Measurements from ENCODE around the gene FBP2.

The FBP2 gene

GRCh38 chr9:94593459-94594345, at the start of gene FBP2:
Gene FBP2, minus strand, starts transcription at chr9:94593824. Its CDS starts 98 bp downstream, at chr9:94593726.
- no peak for DNase-seq (ENCODE audit: low read depth)

GRCh38 chr9:94643176-94643575, 49.6 kb upstream of the FBP2 start:
- no peak for DNase-seq (ENCODE audit: low read depth)

GRCh38 chr9:94642501-94642900, 48.9 kb upstream of the FBP2 start:
- no peak for DNase-seq (ENCODE audit: low read depth)

GRCh38 chr9:94639999-94640376, 46.4 kb upstream of the FBP2 start:
- DNase-seq (ENCODE audit: low read depth), result no peak

GRCh38 chr9:94639061-94639998, 45.7 kb upstream of the FBP2 start, which contains the start of gene FBP1:
Gene FBP1, minus strand, starts transcription at chr9:94639518. Its CDS starts 208 bp downstream, at chr9:94639310.
- DNase-seq (ENCODE audit: low read depth), result peak; percentile 15

- DNase-seq (ENCODE audit: low read depth), result no peak
These were observed 44.9 kb upstream of the FBP2 start for GRCh38 chr9:94638335-94639060.

- no peak for DNase-seq (ENCODE audit: low read depth)
These were observed 39.1 kb upstream of the FBP2 start for GRCh38 chr9:94632737-94633136.

GRCh38 chr9:94631599-94631998, 38.0 kb upstream of the FBP2 start:
- DNase-seq (ENCODE audit: low read depth), result no peak

GRCh38 chr9:94630833-94631232, 37.2 kb upstream of the FBP2 start:
- DNase-seq (ENCODE audit: low read depth), result no peak

- no peak for DNase-seq (ENCODE audit: low read depth)
These were observed 36.7 kb upstream of the FBP2 start for GRCh38 chr9:94630281-94630680.

- no peak for DNase-seq (ENCODE audit: low read depth)
These were observed 33.7 kb upstream of the FBP2 start for GRCh38 chr9:94627287-94627686.

- DNase-seq (ENCODE audit: low read depth), result no peak
These were observed 32.2 kb upstream of the FBP2 start for GRCh38 chr9:94625835-94626234.

- no peak for DNase-seq (ENCODE audit: low read depth)
These were observed 31.0 kb upstream of the FBP2 start for GRCh38 chr9:94624629-94625028.

- DNase-seq (ENCODE audit: low read depth), result no peak
These were observed 29.6 kb upstream of the FBP2 start for GRCh38 chr9:94623253-94623652.

- no peak for DNase-seq (ENCODE audit: low read depth)
These were observed 28.6 kb upstream of the FBP2 start for GRCh38 chr9:94622087-94622800.

- DNase-seq (ENCODE audit: low read depth), result no peak
These were observed 25.4 kb upstream of the FBP2 start for GRCh38 chr9:94619026-94619425.

- no peak for DNase-seq (ENCODE audit: low read depth)
These were observed 19.4 kb upstream of the FBP2 start for GRCh38 chr9:94613003-94613402.

GRCh38 chr9:94612071-94612470, 18.4 kb upstream of the FBP2 start:
- no peak for DNase-seq (ENCODE audit: low read depth)

- no peak for DNase-seq (ENCODE audit: low read depth)
These were observed 18.0 kb upstream of the FBP2 start for GRCh38 chr9:94611638-94612068.

- no peak for DNase-seq (ENCODE audit: low read depth)
These were observed 16.6 kb upstream of the FBP2 start for GRCh38 chr9:94610181-94610606.

GRCh38 chr9:94607423-94607691, 13.7 kb upstream of the FBP2 start:
- DNase-seq (ENCODE audit: low read depth), result no peak
